ENCODE measurements around the gene PLXNA2.

DNA sequence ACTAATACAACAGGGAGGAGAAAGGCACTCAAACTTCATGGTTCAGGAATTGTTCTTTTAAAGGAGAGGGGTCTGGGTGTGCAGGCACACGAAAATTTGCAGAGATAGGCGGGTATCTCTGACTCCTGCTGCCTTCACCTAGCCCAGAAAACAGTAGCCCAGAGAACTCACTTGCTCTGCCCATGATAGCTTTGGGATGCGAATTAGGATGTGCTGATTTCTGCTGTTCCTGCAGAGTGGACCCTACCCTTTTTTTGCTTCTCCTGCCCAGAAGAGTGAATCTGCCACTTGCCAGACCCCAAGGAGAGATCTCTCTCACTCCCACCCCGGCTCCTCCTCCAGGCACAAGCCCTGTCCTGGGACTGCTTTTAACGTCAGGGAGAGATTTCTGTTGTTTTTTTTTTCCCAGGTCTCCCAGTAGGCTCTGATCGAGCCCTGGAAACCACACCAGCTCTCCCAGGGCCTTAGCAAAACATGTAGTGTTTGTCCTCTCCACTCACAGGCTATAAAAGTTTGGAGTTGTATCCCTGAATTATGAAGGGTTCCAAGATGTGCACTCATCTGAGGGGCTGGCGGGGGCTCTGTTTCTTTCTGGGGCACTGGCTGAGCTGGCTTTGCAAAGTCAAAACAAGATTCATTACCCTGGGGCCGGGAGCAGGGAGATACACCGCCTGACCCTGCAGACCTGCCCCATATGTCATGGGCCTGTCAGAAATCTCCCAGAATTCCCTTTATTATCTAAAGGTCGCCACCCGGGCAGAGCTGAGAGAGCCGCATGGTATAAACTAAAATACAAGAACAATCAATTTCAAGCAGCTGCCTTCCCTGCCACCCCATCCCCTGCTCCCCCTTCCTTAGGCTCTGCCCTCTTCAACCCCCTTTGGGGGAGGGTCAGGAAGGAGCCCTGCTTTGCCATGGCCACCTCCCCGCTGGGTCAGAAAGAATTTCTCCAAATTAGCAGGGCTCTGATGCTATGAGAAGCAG is 17.9 kb downstream of the PLXNA2 start:
- TF ChIP-seq CTCF (IDR thresholded peaks at IDR 0.05) (no peak), POLR2A (IDR thresholded peaks at IDR 0.05) (no peak)
